Osteocyte (in vitro differentiated cells): Measurements from ENCODE around the gene RBMS3. TPM values are rescaled to one million over a fixed set of nuclear protein-coding genes. Genes with fewer than 3 reads are reported as not detected.

ENCODE experiments used
- DNase-seq: peaks from one replicate; pipeline ENCODE4 v3.0.0; 2021; ENCODE audit warnings: mixed read lengths; ENCODE audit not compliant: unreplicated experiment; ENCODE audit errors: extremely low spot score
- H3K27ac Mint-ChIP-seq: one replicate; pipeline ENCODE4 v1.8.0; 2021; ENCODE audit warnings: mild to moderate bottlenecking, mixed read lengths; ENCODE audit not compliant: unreplicated experiment
- H3K27me3 Mint-ChIP-seq: one replicate; pipeline ENCODE4 v1.8.0; 2021; ENCODE audit warnings: mixed read lengths; ENCODE audit not compliant: unreplicated experiment
- H3K36me3 Mint-ChIP-seq: one replicate; pipeline ENCODE4 v1.8.0; 2021; ENCODE audit warnings: mixed read lengths; ENCODE audit not compliant: unreplicated experiment
- H3K4me1 Mint-ChIP-seq: one replicate; pipeline ENCODE4 v1.8.0; 2021; ENCODE audit warnings: mixed read lengths; ENCODE audit not compliant: unreplicated experiment
- H3K4me3 Mint-ChIP-seq: one replicate; pipeline ENCODE4 v1.8.0; 2021; ENCODE audit warnings: mild to moderate bottlenecking, moderate library complexity, mixed read lengths; ENCODE audit not compliant: unreplicated experiment
- H3K9me3 Mint-ChIP-seq: one replicate; pipeline ENCODE4 v1.8.0; 2021; ENCODE audit warnings: mixed read lengths; ENCODE audit not compliant: unreplicated experiment
- CTCF ChIP-seq: fragments of 200-600 bp; sonication (generic); IDR thresholded peaks from 2 replicates; pipeline ENCODE4 v1.5.0; 2021; ENCODE audit warnings: antibody characterized with exemption, mild to moderate bottlenecking, moderate library complexity
- total RNA-seq: library from RNA; stranded (reverse); gene quantifications from 2 replicates; pipeline ENCODE4 v1.2.1, GENCODE V29; 2021

The RBMS3 gene
- total RNA-seq, 1 donor from 2014 or later = 64.2 TPM

GRCh38 chr3:29430558-29430971 is 149.7 kb downstream of the RBMS3 start:
- DNase-seq = no peak
- no peak for TF ChIP-seq CTCF
- peak overlapping the region; percentile 30 for H3K4me3 Mint-ChIP-seq
- H3K27ac Mint-ChIP-seq = peak overlapping the region; percentile 88
- no peaks in the 10 kb centered on the region for H3K27me3 Mint-ChIP-seq
- no peaks in the 10 kb centered on the region for H3K9me3 Mint-ChIP-seq
- H3K4me1 Mint-ChIP-seq = peaks cover 66% of the 10 kb centered on the region
- H3K36me3 Mint-ChIP-seq = peaks cover 7% of the 10 kb centered on the region

GRCh38 chr3:29436612-29437323 is 155.9 kb downstream of the RBMS3 start:
- H3K4me3 Mint-ChIP-seq = no peak overlapping the region
- no peak overlapping the region for H3K27ac Mint-ChIP-seq
- no peak for TF ChIP-seq CTCF
- DNase-seq = no peak
- peaks cover 28% of the 10 kb centered on the region for H3K4me1 Mint-ChIP-seq
- no peaks in the 10 kb centered on the region for H3K27me3 Mint-ChIP-seq
- H3K36me3 Mint-ChIP-seq = peaks cover 22% of the 10 kb centered on the region
- no peaks in the 10 kb centered on the region for H3K9me3 Mint-ChIP-seq

- Mint-ChIP-seq H3K9me3 (peaks cover 3% of the 10 kb centered on the region), H3K4me3 (no peak overlapping the region), H3K4me1 (peaks cover 16% of the 10 kb centered on the region), H3K36me3 (peaks cover 26% of the 10 kb centered on the region), H3K27me3 (no peaks in the 10 kb centered on the region), H3K27ac (no peak overlapping the region)
- no peak for TF ChIP-seq CTCF
- no peak for DNase-seq
These were observed 157.7 kb downstream of the RBMS3 start for GRCh38 chr3:29438580-29438979.

- H3K36me3 Mint-ChIP-seq = peaks cover 31% of the 10 kb centered on the region
- TF ChIP-seq CTCF = no peak
- H3K27me3 Mint-ChIP-seq = no peaks in the 10 kb centered on the region
- H3K4me1 Mint-ChIP-seq = peaks cover 13% of the 10 kb centered on the region
- peak overlapping the region; percentile 37 for H3K27ac Mint-ChIP-seq
- H3K9me3 Mint-ChIP-seq = peaks cover 9% of the 10 kb centered on the region
- H3K4me3 Mint-ChIP-seq = peak overlapping the region; percentile 63
- no peak for DNase-seq
These were observed 159.8 kb downstream of the RBMS3 start for GRCh38 chr3:29440413-29441305.

- no peak overlapping the region for H3K27ac Mint-ChIP-seq
- H3K36me3 Mint-ChIP-seq = peaks cover 34% of the 10 kb centered on the region
- no peak for DNase-seq
- no peaks in the 10 kb centered on the region for H3K27me3 Mint-ChIP-seq
- no peak for TF ChIP-seq CTCF
- peaks cover 13% of the 10 kb centered on the region for H3K4me1 Mint-ChIP-seq
- H3K4me3 Mint-ChIP-seq = no peak overlapping the region
- H3K9me3 Mint-ChIP-seq = peaks cover 9% of the 10 kb centered on the region
These were observed 160.6 kb downstream of the RBMS3 start for GRCh38 chr3:29441422-29441821.
